ENCODE results near the gene CREG2.

DNA sequence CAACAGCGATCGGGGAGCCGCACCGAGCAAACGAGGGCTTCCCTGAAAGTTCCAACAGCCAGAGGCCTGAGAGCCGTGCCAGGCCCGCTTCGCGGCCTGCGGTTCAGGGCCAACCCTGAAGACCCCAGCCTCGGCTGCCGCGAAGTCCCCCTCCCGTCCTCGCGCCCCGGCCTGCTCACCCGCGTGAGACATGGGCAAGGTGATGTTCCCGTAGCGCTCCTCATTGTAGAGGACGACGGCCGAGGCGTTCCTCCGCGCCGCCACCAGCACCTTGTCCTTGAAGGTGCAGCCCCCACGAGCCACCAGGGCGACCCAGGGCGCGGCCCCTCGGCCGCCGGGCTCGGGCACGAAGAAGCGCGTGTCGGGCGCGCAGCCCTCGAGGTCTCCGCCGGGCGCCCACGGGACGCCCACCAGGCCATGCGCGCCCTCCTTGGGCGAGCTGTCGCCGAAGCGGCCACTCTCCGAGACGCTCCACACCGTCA lies 79.3 kb downstream of the CREG2 start:
- TF ChIP-seq, protein P1, sequence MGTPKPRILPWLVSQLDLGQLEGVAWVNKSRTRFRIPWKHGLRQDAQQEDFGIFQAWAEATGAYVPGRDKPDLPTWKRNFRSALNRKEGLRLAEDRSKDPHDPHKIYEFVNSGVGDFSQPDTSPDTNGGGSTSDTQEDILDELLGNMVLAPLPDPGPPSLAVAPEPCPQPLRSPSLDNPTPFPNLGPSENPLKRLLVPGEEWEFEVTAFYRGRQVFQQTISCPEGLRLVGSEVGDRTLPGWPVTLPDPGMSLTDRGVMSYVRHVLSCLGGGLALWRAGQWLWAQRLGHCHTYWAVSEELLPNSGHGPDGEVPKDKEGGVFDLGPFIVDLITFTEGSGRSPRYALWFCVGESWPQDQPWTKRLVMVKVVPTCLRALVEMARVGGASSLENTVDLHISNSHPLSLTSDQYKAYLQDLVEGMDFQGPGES (IDR thresholded peaks at IDR 0.05; ENCODE audit: low read depth, low read length), result no peak
- TF ChIP-seq RCOR1 (IDR thresholded peaks at IDR 0.05; ENCODE audit: low read length) (no peak), EP300 (IDR thresholded peaks at IDR 0.05; ENCODE audit: borderline replicate concordance in 1 of 2, low read depth in 1 of 2, low read length in 1 of 2) (no peak)
- TF ChIP-seq, protein P2, sequence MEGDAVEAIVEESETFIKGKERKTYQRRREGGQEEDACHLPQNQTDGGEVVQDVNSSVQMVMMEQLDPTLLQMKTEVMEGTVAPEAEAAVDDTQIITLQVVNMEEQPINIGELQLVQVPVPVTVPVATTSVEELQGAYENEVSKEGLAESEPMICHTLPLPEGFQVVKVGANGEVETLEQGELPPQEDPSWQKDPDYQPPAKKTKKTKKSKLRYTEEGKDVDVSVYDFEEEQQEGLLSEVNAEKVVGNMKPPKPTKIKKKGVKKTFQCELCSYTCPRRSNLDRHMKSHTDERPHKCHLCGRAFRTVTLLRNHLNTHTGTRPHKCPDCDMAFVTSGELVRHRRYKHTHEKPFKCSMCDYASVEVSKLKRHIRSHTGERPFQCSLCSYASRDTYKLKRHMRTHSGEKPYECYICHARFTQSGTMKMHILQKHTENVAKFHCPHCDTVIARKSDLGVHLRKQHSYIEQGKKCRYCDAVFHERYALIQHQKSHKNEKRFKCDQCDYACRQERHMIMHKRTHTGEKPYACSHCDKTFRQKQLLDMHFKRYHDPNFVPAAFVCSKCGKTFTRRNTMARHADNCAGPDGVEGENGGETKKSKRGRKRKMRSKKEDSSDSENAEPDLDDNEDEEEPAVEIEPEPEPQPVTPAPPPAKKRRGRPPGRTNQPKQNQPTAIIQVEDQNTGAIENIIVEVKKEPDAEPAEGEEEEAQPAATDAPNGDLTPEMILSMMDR (IDR thresholded peaks at IDR 0.05), result no peak
- TF ChIP-seq, protein P3, sequence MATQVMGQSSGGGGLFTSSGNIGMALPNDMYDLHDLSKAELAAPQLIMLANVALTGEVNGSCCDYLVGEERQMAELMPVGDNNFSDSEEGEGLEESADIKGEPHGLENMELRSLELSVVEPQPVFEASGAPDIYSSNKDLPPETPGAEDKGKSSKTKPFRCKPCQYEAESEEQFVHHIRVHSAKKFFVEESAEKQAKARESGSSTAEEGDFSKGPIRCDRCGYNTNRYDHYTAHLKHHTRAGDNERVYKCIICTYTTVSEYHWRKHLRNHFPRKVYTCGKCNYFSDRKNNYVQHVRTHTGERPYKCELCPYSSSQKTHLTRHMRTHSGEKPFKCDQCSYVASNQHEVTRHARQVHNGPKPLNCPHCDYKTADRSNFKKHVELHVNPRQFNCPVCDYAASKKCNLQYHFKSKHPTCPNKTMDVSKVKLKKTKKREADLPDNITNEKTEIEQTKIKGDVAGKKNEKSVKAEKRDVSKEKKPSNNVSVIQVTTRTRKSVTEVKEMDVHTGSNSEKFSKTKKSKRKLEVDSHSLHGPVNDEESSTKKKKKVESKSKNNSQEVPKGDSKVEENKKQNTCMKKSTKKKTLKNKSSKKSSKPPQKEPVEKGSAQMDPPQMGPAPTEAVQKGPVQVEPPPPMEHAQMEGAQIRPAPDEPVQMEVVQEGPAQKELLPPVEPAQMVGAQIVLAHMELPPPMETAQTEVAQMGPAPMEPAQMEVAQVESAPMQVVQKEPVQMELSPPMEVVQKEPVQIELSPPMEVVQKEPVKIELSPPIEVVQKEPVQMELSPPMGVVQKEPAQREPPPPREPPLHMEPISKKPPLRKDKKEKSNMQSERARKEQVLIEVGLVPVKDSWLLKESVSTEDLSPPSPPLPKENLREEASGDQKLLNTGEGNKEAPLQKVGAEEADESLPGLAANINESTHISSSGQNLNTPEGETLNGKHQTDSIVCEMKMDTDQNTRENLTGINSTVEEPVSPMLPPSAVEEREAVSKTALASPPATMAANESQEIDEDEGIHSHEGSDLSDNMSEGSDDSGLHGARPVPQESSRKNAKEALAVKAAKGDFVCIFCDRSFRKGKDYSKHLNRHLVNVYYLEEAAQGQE (IDR thresholded peaks at IDR 0.05; ENCODE audit: low read depth, low read length), result no peak
